Activated CD4-positive, CD25-positive, alpha-beta regulatory T cell treated with anti-CD3 and anti-CD28 coated beads, Interleukin-2, amount 50 U/mL, for 16 hours (primary cell): Measurements from ENCODE around the gene PIP5K1C.
"Not testable (repeated sequence)": the region's sequence is repeated elsewhere in the genome, so short reads cannot be mapped to it uniquely, and the experiment has no call there.

ENCODE experiments used
- DNase-seq: peaks from one replicate; pipeline ENCODE4 v3.0.0-alpha.2; 2020; ENCODE audit warnings: low read depth, low spot score

The PIP5K1C gene

GRCh38 chr19:3661284-3662238 lies 38.7 kb downstream of the PIP5K1C start:
- DNase-seq = no peak

DNA sequence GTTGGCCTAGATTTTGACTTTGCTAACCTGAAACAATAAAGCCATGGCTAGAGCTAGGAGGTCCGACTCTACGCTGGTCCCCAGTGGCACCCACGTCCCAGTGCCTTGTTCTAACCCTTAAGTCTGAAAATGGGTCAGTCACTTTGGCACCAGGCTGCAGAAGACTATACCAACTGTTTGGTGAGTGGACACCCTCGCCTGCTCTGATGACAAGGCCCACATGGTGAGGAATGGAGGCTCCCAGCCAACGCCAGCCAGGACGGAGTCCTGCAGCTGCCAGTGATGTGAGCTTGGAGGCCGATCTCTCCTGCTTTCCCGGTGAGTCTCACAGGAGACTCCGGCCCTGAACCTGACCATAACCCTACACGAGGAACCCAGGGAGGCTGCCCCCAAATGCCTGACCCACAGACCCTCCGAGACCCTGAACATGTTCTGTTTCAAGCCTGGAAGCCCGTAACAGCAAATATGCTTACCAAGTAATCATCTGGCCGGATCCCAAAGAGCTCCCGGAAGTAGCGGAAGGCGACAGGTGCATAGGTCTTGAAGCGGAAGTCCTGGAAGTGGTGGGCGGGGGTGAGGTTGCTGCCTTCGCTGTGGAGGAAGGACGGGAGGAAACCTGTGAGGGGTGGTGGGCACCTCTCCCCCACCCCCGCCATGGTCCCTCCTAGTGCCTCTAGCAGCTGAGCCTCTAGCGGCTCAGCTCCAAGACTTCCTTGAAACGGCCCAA lies 39.6 kb downstream of the PIP5K1C start:
- no peak for DNase-seq

DNA sequence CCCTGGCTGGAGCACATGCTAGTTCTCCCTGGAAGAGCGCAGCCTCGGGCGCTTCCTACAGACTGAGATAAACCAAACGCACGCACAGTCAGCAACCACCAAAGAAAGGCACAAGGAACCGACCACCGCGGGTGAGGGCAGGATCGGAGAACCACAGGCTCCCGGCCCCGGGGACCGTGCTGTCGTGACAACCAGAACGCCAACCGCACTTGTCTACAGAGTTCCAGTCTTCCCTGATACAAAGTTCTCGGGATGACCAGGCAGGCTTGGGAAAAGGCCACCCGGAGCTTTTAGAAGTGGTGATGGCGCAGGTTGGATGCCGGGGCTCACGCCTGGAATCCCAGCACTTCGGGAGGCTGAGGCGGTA lies 40.5 kb downstream of the PIP5K1C start:
- no peak for DNase-seq

DNA sequence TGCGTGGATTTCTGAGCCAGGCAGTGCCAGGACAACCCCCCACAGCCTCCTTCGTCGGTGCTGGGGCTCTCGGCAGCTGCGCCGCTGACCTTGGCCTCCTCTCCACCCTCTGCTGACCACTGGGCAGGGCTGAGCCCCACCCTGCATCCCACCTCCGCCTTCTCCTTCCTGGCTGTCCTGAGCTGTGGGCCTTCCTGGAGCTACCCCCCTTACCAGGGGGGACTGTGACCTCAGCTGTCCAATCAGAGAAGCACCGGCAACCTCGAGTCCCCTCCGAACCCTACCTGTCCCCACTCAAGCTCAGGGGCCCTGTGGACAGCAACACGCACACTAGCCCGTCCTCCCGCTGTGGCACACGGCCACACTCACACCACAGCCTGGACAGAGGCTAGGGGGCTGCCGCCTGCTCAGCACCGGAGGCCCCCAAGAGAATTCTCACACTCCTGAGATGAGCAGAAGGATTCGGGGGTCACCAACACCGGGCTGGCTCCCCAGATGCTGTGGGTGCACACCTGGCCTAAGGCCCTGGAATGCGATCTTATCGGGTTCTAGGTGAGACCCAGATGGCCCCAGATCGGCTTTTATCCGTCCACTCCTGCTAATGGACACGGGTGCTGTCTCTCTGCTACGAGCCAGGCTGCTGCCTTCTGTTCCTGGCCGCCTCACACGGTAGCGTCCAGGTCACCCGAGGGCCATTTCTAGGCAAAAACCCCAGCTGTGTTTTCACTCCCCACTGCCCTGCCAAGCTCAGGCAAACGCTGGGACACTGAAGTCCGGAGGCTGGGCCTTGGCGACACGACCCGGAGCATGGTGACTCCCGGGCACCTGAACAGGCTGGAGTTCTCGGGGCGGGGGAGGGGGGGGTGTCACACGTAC lies 41.2 kb downstream of the PIP5K1C start:
- no peak for DNase-seq

DNA sequence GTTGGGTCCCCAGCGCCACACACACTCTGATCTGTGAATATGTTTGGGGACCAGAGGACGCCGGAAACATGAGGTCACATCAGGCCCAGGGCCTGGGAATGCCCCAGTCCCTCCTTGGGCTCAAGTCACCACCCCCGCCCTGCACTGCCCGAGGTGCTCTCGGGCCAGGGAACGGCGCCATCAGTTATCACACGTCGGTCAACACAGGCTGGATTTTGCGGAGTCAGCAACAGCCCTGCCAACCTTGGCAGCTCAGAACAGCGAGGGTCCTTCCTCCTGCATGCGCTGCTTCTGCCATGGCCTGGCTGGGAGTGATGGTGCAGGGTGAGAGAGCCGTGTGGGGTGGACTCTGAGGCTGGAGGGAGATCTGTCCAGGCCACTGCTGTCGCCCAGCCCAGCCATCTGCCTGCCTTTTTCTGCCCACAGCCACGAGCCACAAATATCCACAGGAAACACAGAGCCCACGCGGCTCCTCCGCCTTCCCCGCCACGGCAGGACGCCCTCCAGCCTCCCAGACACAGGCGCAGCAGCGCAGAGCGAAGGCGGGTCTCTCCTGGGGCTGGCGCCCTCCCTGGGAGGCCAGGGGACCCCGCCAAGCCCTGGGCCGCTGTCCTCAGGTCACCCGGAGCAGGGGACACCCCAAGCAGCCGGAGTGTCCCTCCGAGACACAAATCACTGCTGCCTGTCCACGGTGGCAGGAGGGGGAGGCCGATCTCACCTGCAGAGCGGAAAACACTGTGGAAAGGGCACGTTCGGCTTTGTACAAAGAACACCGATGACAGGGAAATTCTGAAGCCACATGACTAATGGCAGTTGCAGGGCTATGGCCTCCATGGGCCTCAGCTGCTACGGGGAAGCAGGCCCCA lies 42.0 kb downstream of the PIP5K1C start:
- DNase-seq = no peak

- DNase-seq = no peak
Observed at GRCh38 chr19:3657395-3657769, 42.9 kb downstream of the PIP5K1C start.

GRCh38 chr19:3656747-3657394 lies 43.4 kb downstream of the PIP5K1C start:
- DNase-seq = no peak

DNA sequence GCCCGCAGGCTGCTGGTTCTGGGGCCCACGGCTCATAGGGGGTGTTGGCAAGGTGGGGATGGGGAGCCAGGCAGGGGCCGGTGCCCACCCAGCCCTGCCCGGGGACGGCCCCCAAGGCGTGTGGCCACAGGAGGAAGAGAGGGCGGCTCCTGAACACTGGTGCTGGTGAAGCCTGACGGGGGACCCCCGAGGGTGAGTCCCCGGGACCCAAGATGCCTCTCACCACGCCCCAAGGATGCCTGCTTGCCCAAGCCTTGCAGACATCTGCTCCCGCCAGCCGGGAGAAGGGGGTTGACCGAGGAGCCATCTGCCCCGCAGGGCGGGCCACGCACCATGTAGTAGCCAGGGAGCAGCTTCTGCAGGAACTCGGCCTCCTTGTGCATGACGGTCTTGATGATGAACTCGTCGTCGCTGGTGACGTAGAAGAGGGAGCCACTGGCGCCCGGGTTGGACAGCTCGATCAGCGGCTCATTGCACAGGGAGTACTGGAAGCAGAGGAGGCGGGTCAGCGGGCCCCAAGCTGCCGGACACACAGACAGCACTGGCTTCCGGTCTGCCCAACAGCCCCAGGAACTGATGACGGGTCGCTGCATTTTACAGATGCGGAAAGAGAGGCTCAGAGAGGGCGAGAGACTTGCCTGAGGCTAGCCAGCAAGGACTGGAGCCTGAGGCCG lies 44.1 kb downstream of the PIP5K1C start:
- DNase-seq = no peak

DNA sequence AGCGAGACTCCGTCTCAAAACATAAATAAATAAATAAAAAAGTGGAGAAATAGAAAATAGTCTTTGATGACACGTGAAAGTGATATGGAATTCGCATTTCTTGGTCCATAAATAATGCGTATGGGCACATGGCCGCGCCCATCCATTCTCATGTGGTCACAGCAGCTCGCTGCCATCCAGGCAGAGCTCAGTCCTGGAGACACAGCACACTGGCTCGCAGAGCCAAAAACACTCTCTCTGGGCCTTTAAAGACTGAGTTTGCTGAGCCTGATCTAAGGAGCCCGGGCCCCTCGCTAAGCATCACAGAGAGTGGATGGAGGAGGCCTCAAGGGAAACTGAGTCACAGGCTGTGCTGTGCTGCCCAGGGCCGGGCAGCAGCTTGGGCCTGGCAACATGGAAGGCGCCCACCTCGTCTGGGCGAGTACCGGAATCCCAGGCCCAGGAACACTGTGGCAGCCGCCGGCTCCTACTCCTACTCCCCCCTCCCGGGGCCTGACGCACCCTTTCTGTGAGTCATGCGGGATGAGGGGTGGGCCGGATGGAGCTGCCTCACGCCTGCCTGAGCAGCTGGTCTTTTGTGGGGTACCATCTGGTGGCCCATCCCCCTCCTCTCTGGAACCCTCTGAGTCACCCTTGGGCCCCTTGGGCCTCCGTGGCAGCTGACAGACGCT lies 44.7 kb downstream of the PIP5K1C start:
- DNase-seq = no peak

DNA sequence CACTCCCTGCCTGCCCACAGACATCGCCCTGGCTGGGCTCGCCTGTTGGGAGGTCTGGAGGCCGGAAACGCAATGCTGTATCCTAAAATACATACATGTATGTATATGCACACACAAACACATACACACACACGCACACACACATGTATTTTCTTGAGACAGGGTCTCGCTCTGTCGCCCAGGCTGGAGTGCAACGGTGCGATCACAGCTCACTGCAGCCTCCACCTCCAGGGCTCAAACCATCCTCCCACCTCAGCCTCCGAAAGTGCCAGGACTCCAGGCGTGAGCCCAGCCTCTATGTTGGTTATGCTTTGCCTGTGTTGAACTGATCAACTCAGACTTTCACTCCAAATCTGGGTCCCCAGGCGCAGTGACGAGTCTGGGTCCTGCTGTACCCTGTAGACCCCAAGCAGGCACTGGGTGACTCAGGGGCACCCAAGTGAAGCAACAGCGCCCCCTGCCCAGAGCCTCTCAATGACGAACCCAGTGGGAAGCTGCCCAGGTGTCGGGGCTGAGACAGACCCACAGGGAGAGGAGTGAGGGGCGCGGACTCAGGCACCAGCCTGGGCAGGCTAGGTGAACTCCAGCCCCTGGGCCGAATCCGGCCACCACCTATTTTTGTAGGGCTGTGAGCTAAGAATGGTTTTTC lies 46.3 kb downstream of the PIP5K1C start:
- DNase-seq = no peak

GRCh38 chr19:3653081-3653795 lies 47.0 kb downstream of the PIP5K1C start:
- no peak for DNase-seq

DNA sequence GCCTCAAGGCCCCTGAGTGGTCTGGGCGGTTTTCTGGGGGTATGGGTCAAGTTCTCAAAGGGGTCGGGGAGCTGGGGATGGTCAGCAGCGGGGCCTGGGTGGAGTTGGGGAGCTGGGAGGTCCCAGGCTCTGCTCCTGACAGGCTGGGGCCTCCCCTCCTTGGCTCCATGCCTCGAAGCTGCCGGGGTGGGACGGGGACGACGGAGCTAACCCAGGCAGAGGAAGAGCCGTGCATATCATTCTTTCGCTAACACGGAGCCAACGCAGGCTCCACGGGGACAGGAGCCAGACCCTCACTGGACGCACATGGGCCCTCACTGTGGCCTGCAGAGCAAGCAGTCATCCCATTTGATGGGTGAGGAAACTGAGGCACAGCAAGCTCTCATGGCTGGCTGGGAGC lies 47.8 kb downstream of the PIP5K1C start:
- DNase-seq = no peak

- no peak for DNase-seq
Observed at GRCh38 chr19:3651684-3652083, 48.6 kb downstream of the PIP5K1C start.

DNA sequence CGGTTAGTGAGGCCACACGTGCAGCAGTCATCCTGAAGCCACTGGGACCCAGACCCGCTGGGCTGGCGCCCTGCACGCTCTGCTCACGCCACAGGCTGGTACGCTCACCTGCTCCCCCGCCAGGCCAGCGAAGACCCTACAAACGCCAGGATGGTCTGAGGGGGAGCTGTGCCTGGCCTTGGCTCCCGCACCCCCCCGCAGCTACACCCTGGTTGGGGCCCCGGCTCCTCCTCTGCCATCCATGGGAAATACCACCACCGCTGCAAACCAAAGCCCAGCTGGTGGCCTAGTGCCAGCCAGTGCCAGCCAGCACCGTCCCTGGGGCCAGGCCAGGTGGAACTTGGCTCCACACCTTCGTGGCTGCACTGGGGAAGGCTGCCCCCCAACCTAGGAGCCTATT lies 50.4 kb downstream of the PIP5K1C start:
- no peak for DNase-seq

DNA sequence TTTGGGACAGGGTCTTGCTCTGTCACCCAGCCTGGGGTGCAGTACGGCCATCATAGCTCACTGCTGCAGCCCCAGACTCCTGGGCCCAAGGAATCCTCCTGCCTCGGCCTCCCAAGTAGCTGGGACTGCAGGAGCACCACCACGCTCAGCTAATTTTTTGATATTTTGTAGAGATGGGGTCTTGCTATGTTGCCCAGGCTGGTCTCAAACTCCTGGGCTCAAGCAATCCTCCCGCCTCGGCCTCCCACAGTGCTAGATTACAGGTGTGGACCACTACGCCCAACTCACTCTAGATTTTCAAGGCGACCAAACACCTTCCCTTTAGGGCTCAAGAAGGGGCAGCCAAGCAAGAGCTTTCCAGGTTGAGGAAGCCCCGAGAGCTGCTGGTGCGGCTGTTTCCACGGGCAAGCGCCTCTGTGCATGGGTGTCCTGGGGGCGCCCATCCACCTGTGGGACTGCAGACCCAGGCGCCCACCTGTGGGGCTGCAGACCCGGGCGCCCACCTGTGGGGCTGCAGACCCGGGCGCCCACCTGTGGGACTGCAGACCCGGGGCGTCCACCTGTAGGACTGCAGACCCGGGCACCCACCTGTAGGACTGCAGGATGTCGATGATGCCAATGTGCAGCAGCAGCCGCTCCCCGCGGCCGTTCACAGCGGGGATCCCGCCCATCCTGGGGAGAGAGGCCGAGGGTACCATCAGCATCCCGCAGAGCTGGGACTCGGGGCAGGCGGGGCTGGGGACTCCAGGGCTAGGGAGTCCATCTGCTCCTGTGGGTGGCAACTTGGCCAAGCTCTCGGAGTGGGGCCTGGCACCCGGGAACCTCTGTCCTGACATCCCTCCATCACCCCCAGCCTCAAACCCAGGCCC lies 52.0 kb downstream of the PIP5K1C start:
- no peak for DNase-seq

- not testable (repeated sequence) for DNase-seq
Observed at GRCh38 chr19:3647102-3647501, 53.2 kb downstream of the PIP5K1C start.
